ENCODE results near the gene WIZ.

DNA sequence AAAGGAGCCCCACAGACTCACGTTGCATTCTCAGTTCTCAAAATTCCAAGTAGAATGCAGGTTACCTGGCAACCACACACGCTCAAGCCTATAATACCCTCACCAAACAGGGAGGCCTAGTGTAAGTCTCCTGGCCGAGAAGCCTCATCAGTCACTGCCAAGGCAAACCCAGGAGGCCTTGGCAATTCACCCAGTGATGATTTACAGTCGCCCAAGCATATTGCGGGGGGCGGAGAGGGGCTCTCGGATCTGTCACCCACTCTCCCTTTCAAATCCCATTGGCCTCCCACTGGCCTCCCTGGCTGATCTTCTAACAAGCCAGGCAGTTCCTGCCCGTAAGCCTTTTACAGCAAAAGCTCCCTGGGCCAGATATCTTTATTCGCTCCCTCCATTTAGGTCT is 32.1 kb downstream of the WIZ start:
- TF ChIP-seq, protein P1, sequence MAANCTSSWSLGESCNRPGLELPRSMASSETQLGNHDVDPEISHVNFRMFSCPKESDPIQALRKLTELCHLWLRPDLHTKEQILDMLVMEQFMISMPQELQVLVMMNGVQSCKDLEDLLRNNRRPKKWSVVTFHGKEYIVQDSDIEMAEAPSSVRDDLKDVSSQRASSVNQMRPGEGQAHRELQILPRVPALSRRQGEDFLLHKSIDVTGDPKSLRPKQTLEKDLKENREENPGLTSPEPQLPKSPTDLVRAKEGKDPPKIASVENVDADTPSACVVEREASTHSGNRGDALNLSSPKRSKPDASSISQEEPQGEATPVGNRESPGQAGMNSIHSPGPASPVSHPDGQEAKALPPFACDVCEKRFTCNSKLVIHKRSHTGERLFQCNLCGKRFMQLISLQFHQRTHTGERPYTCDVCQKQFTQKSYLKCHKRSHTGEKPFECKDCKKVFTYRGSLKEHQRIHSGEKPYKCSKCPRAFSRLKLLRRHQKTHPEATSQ (tag by site-specific recombination; IDR thresholded peaks at IDR 0.05): no peak
- TF ChIP-seq, protein P2, sequence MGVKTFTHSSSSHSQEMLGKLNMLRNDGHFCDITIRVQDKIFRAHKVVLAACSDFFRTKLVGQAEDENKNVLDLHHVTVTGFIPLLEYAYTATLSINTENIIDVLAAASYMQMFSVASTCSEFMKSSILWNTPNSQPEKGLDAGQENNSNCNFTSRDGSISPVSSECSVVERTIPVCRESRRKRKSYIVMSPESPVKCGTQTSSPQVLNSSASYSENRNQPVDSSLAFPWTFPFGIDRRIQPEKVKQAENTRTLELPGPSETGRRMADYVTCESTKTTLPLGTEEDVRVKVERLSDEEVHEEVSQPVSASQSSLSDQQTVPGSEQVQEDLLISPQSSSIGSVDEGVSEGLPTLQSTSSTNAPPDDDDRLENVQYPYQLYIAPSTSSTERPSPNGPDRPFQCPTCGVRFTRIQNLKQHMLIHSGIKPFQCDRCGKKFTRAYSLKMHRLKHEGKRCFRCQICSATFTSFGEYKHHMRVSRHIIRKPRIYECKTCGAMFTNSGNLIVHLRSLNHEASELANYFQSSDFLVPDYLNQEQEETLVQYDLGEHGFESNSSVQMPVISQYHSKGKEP (tag by site-specific recombination; IDR thresholded peaks at IDR 0.05): no peak
- TF ChIP-seq, protein P3, sequence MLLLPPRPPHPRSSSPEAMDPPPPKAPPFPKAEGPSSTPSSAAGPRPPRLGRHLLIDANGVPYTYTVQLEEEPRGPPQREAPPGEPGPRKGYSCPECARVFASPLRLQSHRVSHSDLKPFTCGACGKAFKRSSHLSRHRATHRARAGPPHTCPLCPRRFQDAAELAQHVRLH (tag by site-specific recombination; IDR thresholded peaks at IDR 0.05): no peak
- TF ChIP-seq, protein P4, sequence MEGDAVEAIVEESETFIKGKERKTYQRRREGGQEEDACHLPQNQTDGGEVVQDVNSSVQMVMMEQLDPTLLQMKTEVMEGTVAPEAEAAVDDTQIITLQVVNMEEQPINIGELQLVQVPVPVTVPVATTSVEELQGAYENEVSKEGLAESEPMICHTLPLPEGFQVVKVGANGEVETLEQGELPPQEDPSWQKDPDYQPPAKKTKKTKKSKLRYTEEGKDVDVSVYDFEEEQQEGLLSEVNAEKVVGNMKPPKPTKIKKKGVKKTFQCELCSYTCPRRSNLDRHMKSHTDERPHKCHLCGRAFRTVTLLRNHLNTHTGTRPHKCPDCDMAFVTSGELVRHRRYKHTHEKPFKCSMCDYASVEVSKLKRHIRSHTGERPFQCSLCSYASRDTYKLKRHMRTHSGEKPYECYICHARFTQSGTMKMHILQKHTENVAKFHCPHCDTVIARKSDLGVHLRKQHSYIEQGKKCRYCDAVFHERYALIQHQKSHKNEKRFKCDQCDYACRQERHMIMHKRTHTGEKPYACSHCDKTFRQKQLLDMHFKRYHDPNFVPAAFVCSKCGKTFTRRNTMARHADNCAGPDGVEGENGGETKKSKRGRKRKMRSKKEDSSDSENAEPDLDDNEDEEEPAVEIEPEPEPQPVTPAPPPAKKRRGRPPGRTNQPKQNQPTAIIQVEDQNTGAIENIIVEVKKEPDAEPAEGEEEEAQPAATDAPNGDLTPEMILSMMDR (tag by site-specific recombination; IDR thresholded peaks at IDR 0.05): no peak
- no peak for TF ChIP-seq KLF1 (tag by site-specific recombination; IDR thresholded peaks at IDR 0.05)
- no peak for TF ChIP-seq ZNF707 (tag by site-specific recombination; IDR thresholded peaks at IDR 0.05)
- no peak for TF ChIP-seq ZNF623 (tag by site-specific recombination; IDR thresholded peaks at IDR 0.05)
- TF ChIP-seq PRDM1 (tag by site-specific recombination; IDR thresholded peaks at IDR 0.05): no peak

Data from HEK293 (cell line).